ENCODE results near the gene DNAJC4. TPM values are rescaled to one million over a fixed set of nuclear protein-coding genes. Genes with fewer than 3 reads are reported as not detected.

DNAJC4 gene
- total and polyA plus RNA-seq, 2 of the 8 experiments (the other 6 are each of a cell fraction or from before 2014, with no cell fraction given), result 14.6 to 31.0 TPM

DNA sequence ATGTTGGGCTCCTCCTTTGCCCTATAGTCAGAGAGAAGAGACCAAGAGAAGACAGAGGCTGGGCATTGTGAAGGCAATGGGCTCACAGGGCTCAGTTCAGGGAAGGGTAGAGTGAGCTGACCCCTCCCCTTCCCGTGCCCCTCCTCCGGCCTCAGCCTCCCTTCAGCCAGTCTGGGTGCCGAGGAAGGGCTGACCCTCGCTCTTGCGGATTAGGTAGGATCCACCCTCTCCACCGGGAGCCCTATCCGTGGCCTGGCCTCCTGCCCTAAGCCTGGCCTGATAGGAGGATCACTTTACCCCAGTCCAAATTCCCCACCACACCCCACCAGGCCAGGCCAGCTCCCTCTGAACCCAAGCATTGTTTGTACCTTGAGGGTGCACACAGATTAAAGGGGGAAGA, 18.2 kb downstream of the DNAJC4 start:
- H3K56ac ChIP-seq (replicated peaks; ENCODE audit: insufficient read length, low read depth, low read length), result peak overlapping the region; percentile 1
- no peak overlapping the region for H3K14ac ChIP-seq (ENCODE audit: insufficient read length)
- peak overlapping the region; percentile 69; the same call in 1 of the 2 replicates for H3K27ac ChIP-seq (ENCODE audit: low read depth, low read length)
- H4K5ac ChIP-seq (ENCODE audit: insufficient read length, low read depth, low read length), result no peak overlapping the region
- DNase-seq (ENCODE audit: low read depth in 1 of 2, low spot score in 2 of 2) (peak in 1 of 2 experiments; percentile 70), FAIRE-seq (no peak)
- H3K27me3 ChIP-seq (replicated peaks in 1 of 4; ENCODE audit: control insufficient read depth in 3 of 4, extremely low read depth in 1 of 4, insufficient read depth in 3 of 4, low read length in 3 of 4), result no peaks in the 10 kb centered on the region
- H2BK12ac ChIP-seq (ENCODE audit: low read depth, low read length), result no peak overlapping the region
- peaks cover 0 to 47% (median 35%) of the 10 kb centered on the region in 4 experiments; a peak in 6 of 7 replicates for H3K4me1 ChIP-seq (replicated peaks in 1 of 4; ENCODE audit: control insufficient read depth in 3 of 4, insufficient read depth in 4 of 4, low read length in 3 of 4)
- peak overlapping the region; percentile 88; the same call in 1 of the 2 replicates for H2BK20ac ChIP-seq (ENCODE audit: low read length)
- 53% methylated on average over 5 of the region's 7 CpGs; no CpG with 5 or more reads in 1 of the 2 experiments for WGBS, 2 experiments (ENCODE audit: extremely low coverage in 1 of 2, insufficient coverage in 1 of 2, insufficient read length in 1 of 2, insufficient replicate concordance in 2 of 2, low coverage in 1 of 2, low lambda C conversion rate in 2 of 2, missing lambda C conversion rate in 1 of 2)
- H3K36me3 ChIP-seq (ENCODE audit: control insufficient read depth in 2 of 4, insufficient read depth in 4 of 4, low read length in 3 of 4), result peaks cover 0 to 12% (median 4%) of the 10 kb centered on the region in 4 experiments; a peak in 4 of 8 replicates
- H3K9ac ChIP-seq (replicated peaks in 1 of 4; ENCODE audit: extremely low read depth in 1 of 4, low read depth in 3 of 4, low read length in 3 of 4), result no peak overlapping the region
- CTCF ChIA-PET (ENCODE audit: partially characterized antibody), result interaction anchor here (0.8 to 10.0 kb wide), 8 partner anchors 15 to 1006 kb away, joined by 3 to 102 read pairs (median 6); partner anchors contain the start of genes CATSPERZ, ESRRA, FERMT3 and VEGFB
- no peak overlapping the region for H2AFZ ChIP-seq (ENCODE audit: low read length)
- H3K9me3 ChIP-seq (ENCODE audit: insufficient read depth in 2 of 2, low read depth in 1 of 2, low read length in 1 of 2), result no peaks in the 10 kb centered on the region
- peak overlapping the region; percentile 18; the same call in 1 of the 2 replicates for H2AK5ac ChIP-seq (ENCODE audit: low read depth, low read length)
- peaks cover 6 to 15% of the 10 kb centered on the region in 2 experiments for H4K20me1 ChIP-seq (replicated peaks in 1 of 2; ENCODE audit: control insufficient read depth in 1 of 2, insufficient read depth in 2 of 2, low read length in 2 of 2)
- no peak overlapping the region for H3K23ac ChIP-seq (ENCODE audit: insufficient read length)
- peak overlapping the region; percentile 20; the same call in 1 of the 2 replicates for H3K18ac ChIP-seq (ENCODE audit: extremely low read depth, low read length)
- peak overlapping the region; percentile 97; the same call in 1 of the 2 replicates for H2BK15ac ChIP-seq (ENCODE audit: low read length)
- H2BK120ac ChIP-seq (replicated peaks; ENCODE audit: low read depth, low read length), result no peak overlapping the region
- H3K4ac ChIP-seq (replicated peaks; ENCODE audit: insufficient read length, low read depth, low read length), result peak overlapping the region; percentile 28
- peaks cover 9% of the 10 kb centered on the region for H3K79me1 ChIP-seq (ENCODE audit: low read depth, low read length)
- peaks cover 20% of the 10 kb centered on the region for H3K23me2 ChIP-seq (ENCODE audit: low read depth, low read length)
- peak overlapping the region; percentile 59 for H4K91ac ChIP-seq (replicated peaks; ENCODE audit: insufficient read length, low read length)
- H3K4me3 ChIP-seq (ENCODE audit: extremely low read depth in 1 of 4, insufficient read depth in 2 of 4, low read depth in 3 of 4, low read length in 4 of 4), result peak overlapping the region in 2 of 4 experiments; percentile 5 to 83; a peak in 2 of 8 replicates
- H3K79me2 ChIP-seq (ENCODE audit: control insufficient read depth in 1 of 2, insufficient read depth in 2 of 2, low read length in 2 of 2), result peaks cover 6 to 33% of the 10 kb centered on the region in 2 experiments; a peak in 3 of 4 replicates
- H2BK5ac ChIP-seq (ENCODE audit: low read depth, low read length), result peak overlapping the region; percentile 88; the same call in 1 of the 2 replicates
- H4K8ac ChIP-seq (ENCODE audit: extremely low read depth, insufficient read depth, low read length), result no peak overlapping the region
- POLR2A ChIA-PET (ENCODE audit: partially characterized antibody), result interaction anchor here (0.7 to 13.1 kb wide), 12 partner anchors 11 to 331 kb away, joined by 3 to 352 read pairs (median 6); partner anchors contain the start of genes BAD, DNAJC4, ESRRA and GPR137
- H3K4me2 ChIP-seq (ENCODE audit: insufficient read depth in 1 of 2, low read depth in 2 of 2, low read length in 2 of 2), result peak overlapping the region; percentile 73 to 99; a peak in 3 of 4 replicates
- TF ChIP-seq TCF12 (IDR thresholded peaks at IDR 0.05; ENCODE audit: low read depth, low read length), result no peak
- no peak for TF ChIP-seq SRF (IDR thresholded peaks at IDR 0.05; ENCODE audit: low read depth, low read length)
- 0 out of 2 replicates have a peak, but pooled peaks have one; percentile 11 for TF ChIP-seq TAF1 (IDR thresholded peaks at IDR 0.05; ENCODE audit: low read depth, low read length)
- no peak for TF ChIP-seq SIX5 (IDR thresholded peaks at IDR 0.05; ENCODE audit: low read depth, low read length)
- no peak for TF ChIP-seq GTF2F1 (IDR thresholded peaks at IDR 0.05; ENCODE audit: borderline replicate concordance, low read depth, low read length)
- TF ChIP-seq, protein P1, sequence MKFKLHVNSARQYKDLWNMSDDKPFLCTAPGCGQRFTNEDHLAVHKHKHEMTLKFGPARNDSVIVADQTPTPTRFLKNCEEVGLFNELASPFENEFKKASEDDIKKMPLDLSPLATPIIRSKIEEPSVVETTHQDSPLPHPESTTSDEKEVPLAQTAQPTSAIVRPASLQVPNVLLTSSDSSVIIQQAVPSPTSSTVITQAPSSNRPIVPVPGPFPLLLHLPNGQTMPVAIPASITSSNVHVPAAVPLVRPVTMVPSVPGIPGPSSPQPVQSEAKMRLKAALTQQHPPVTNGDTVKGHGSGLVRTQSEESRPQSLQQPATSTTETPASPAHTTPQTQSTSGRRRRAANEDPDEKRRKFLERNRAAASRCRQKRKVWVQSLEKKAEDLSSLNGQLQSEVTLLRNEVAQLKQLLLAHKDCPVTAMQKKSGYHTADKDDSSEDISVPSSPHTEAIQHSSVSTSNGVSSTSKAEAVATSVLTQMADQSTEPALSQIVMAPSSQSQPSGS (IDR thresholded peaks at IDR 0.05; ENCODE audit: low read length), result no peak
- no peak for TF ChIP-seq HDAC6 (IDR thresholded peaks at IDR 0.05; ENCODE audit: low read depth, low read length)
- TF ChIP-seq TBP (IDR thresholded peaks at IDR 0.05; ENCODE audit: low read depth, low read length), result peak; percentile 42; the same call in 1 of the 2 replicates
- no peak for TF ChIP-seq CTBP2 (IDR thresholded peaks at IDR 0.05; ENCODE audit: borderline replicate concordance, insufficient read depth, insufficient read length, low read length)
- TF ChIP-seq NANOG (IDR thresholded peaks at IDR 0.05; ENCODE audit: insufficient read depth, low read depth, low read length, poor library complexity, severe bottlenecking), result no peak
- TF ChIP-seq RXRA (IDR thresholded peaks at IDR 0.05; ENCODE audit: insufficient read depth, low read depth, low read length), result no peak

All from H1 (cell line).